ENCODE results near the gene CYTH4. TPM values are rescaled to one million over a fixed set of nuclear protein-coding genes. Genes with fewer than 3 reads are reported as not detected.

Gene CYTH4
- total RNA-seq, 1 experiment from 2014 or later, result 0.15 TPM

- peaks cover 44% of the 10 kb centered on the region for H3K27me3 Mint-ChIP-seq (ENCODE audit: low read depth)
- ChIA-PET CTCF (interaction anchor here (0.7 to 3.7 kb wide), 16 partner anchors 11 to 157 kb away, joined by 3 to 20 read pairs (median 5); partner anchors contain the start of gene MFNG), POLR2A (interaction anchor here (0.5 kb wide), 1 partner anchor 482 kb away, joined by 4 read pairs; no protein-coding TSS in a partner anchor)
- DNase-seq (ENCODE audit: low spot score) (no peak), ATAC-seq (no peak)
- H3K4me1 Mint-ChIP-seq, result peaks cover 28% of the 10 kb centered on the region
- no peak overlapping the region for H3K4me3 Mint-ChIP-seq
- H3K36me3 Mint-ChIP-seq, result no peaks in the 10 kb centered on the region
- H3K9me3 Mint-ChIP-seq, result no peaks in the 10 kb centered on the region
- H3K27ac Mint-ChIP-seq, result no peak overlapping the region
- TF ChIP-seq ESRRA (CRISPR knock-in tag; IDR thresholded peaks at IDR 0.05; ENCODE audit: borderline replicate concordance), result no peak
- TF ChIP-seq, protein P1, sequence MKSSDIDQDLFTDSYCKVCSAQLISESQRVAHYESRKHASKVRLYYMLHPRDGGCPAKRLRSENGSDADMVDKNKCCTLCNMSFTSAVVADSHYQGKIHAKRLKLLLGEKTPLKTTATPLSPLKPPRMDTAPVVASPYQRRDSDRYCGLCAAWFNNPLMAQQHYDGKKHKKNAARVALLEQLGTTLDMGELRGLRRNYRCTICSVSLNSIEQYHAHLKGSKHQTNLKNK (CRISPR knock-in tag; IDR thresholded peaks at IDR 0.05), result no peak
- TF ChIP-seq ZNF121 (CRISPR knock-in tag; IDR thresholded peaks at IDR 0.05), result no peak
- no peak for TF ChIP-seq NR1H2 (CRISPR knock-in tag; IDR thresholded peaks at IDR 0.05)
Measured at GRCh38 chr22:37329238-37330140, 47.2 kb downstream of the CYTH4 start.

GRCh38 chr22:37330200-37331033, 48.1 kb downstream of the CYTH4 start:
- H3K27ac Mint-ChIP-seq, result no peak overlapping the region
- peaks cover 29% of the 10 kb centered on the region for H3K4me1 Mint-ChIP-seq
- ChIA-PET POLR2A (no interaction called here), CTCF (interaction anchor here (0.5 to 3.7 kb wide), 15 partner anchors 10 to 316 kb away, joined by 3 to 20 read pairs (median 5); partner anchors contain the start of gene MFNG)
- H3K36me3 Mint-ChIP-seq, result no peaks in the 10 kb centered on the region
- DNase-seq (ENCODE audit: low spot score), result peak; percentile 91
- ATAC-seq, result peak; percentile 84
- H3K4me3 Mint-ChIP-seq, result no peak overlapping the region
- no peaks in the 10 kb centered on the region for H3K9me3 Mint-ChIP-seq
- TF ChIP-seq NFYB (CRISPR knock-in tag; conservative IDR thresholded peaks at IDR 0.05; ENCODE audit: low read depth) (peak; percentile 78), HMGXB4 (CRISPR knock-in tag; IDR thresholded peaks at IDR 0.05) (no peak)
- peaks cover 43% of the 10 kb centered on the region for H3K27me3 Mint-ChIP-seq (ENCODE audit: low read depth)

GRCh38 chr22:37331034-37331428, 48.7 kb downstream of the CYTH4 start:
- Mint-ChIP-seq H3K9me3 (no peaks in the 10 kb centered on the region), H3K4me1 (peaks cover 34% of the 10 kb centered on the region), H3K4me3 (no peak overlapping the region), H3K36me3 (no peaks in the 10 kb centered on the region), H3K27ac (no peak overlapping the region), H3K27me3 (ENCODE audit: low read depth) (peaks cover 46% of the 10 kb centered on the region)
- POLR2A ChIA-PET, result no interaction called here
- DNase-seq (ENCODE audit: low spot score) (no peak), ATAC-seq (no peak)
- CTCF ChIA-PET, result interaction anchor here (0.5 to 3.7 kb wide), 12 partner anchors 10 to 315 kb away, joined by 3 to 20 read pairs (median 10); no protein-coding TSS in a partner anchor
- TF ChIP-seq, protein P2, sequence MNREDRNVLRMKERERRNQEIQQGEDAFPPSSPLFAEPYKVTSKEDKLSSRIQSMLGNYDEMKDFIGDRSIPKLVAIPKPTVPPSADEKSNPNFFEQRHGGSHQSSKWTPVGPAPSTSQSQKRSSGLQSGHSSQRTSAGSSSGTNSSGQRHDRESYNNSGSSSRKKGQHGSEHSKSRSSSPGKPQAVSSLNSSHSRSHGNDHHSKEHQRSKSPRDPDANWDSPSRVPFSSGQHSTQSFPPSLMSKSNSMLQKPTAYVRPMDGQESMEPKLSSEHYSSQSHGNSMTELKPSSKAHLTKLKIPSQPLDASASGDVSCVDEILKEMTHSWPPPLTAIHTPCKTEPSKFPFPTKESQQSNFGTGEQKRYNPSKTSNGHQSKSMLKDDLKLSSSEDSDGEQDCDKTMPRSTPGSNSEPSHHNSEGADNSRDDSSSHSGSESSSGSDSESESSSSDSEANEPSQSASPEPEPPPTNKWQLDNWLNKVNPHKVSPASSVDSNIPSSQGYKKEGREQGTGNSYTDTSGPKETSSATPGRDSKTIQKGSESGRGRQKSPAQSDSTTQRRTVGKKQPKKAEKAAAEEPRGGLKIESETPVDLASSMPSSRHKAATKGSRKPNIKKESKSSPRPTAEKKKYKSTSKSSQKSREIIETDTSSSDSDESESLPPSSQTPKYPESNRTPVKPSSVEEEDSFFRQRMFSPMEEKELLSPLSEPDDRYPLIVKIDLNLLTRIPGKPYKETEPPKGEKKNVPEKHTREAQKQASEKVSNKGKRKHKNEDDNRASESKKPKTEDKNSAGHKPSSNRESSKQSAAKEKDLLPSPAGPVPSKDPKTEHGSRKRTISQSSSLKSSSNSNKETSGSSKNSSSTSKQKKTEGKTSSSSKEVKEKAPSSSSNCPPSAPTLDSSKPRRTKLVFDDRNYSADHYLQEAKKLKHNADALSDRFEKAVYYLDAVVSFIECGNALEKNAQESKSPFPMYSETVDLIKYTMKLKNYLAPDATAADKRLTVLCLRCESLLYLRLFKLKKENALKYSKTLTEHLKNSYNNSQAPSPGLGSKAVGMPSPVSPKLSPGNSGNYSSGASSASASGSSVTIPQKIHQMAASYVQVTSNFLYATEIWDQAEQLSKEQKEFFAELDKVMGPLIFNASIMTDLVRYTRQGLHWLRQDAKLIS (CRISPR knock-in tag; IDR thresholded peaks at IDR 0.05; ENCODE audit: borderline replicate concordance), result no peak
- TF ChIP-seq MLX (CRISPR knock-in tag; IDR thresholded peaks at IDR 0.05) (no peak), ATF1 (CRISPR knock-in tag; IDR thresholded peaks at IDR 0.05) (no peak), FOXJ3 (CRISPR knock-in tag; IDR thresholded peaks at IDR 0.05; ENCODE audit: borderline replicate concordance) (no peak), ZBTB21 (CRISPR knock-in tag; IDR thresholded peaks at IDR 0.05; ENCODE audit: borderline replicate concordance) (no peak), SOX15 (CRISPR knock-in tag; IDR thresholded peaks at IDR 0.05) (no peak), ZNF532 (CRISPR knock-in tag; IDR thresholded peaks at IDR 0.05; ENCODE audit: borderline replicate concordance) (no peak)
- TF ChIP-seq, protein P3, sequence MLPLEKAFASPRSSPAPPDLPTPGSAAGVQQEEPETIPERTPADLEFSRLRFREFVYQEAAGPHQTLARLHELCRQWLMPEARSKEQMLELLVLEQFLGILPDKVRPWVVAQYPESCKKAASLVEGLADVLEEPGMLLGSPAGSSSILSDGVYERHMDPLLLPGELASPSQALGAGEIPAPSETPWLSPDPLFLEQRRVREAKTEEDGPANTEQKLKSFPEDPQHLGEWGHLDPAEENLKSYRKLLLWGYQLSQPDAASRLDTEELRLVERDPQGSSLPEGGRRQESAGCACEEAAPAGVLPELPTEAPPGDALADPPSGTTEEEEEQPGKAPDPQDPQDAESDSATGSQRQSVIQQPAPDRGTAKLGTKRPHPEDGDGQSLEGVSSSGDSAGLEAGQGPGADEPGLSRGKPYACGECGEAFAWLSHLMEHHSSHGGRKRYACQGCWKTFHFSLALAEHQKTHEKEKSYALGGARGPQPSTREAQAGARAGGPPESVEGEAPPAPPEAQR (CRISPR knock-in tag; IDR thresholded peaks at IDR 0.05), result no peak
